ENCODE data around the gene SHROOM1. TPM values are rescaled to one million over a fixed set of nuclear protein-coding genes. Genes with fewer than 3 reads are reported as not detected.

Gene SHROOM1
- total RNA-seq (2022; extraction: Qiagen RNA extraction; ENCODE audit: low read depth), result 7.2 to 12.9 TPM (median 9.8 TPM) in 5 replicates

DNA sequence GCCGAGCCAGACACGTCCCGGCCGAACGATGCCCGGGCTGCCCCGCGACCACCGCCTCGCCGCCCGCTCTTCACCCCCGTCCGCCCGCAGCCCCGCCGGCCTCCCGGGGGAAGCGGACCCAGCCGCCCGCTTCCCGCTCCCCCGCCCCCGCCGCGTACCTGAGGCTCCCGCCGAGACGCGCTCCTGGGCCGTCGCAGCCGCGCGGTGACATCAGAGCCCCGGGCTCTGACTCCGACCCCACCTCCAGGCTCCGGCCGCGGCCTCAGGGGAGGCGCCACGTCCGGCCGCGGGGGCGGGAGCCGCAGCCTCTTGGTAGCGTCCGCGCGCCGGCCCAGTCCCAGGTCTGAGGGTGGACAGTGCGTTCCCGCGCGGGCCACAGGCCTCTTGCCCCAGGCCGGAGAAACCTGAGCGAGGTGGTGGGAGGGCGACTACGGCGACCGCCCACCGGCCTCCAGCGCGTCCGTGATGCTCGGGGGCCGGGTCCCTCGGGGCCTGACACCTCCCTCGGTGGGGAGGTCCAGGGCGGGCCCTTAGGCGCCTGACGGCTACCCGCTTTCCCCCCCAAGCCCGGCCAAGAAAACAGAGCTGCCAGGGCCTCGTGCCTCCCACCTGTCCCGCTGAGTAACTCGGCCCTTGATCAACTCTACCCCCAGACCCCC lies at the start of gene SHROOM1:
SHROOM1 (minus strand) TSS at position 212 of the 659 bp plus-strand sequence. CDS start 4,507 bp downstream, outside the sequence.

GRCh38 chr5:132873119-132873929 lies 42.9 kb upstream of the SHROOM1 start, which contains the start of gene LEAP2:
LEAP2 (plus strand) TSS chr5:132873668; CDS start chr5:132873695, 27 bp downstream.

DNA sequence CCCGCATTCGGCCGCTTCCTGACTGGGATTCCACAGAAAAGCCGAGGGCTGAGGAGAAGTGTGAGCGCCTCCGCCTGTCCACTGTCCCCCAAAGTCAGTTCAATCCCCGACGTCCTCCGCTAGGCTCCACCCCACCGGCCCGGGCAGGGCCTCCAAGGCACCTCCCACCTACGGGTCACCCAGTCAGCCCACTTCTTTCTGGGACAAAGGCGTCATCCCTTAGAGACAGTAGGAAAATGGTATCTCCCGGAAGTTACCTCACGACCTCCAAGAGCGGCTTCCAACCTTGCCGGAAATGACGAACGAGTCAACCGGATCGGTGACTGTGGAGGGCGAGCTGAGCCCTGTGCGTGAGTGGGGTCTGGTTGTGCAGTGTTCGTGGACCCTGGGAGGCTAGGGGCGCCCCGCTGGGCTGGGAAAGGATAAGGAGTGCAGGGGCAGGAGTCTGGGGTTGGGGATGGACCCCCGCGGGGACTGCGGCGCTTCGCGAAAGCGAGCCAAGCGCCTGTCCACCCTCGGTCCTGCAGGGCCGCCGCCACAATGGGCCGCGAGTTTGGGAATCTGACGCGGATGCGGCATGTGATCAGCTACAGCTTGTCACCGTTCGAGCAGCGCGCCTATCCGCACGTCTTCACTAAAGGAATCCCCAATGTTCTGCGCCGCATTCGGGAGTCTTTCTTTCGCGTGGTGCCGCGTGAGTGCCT lies 36.0 kb upstream of the SHROOM1 start, which contains the start of the genes GDF9 and UQCRQ:
GDF9 (minus strand) TSS at position 128 of the 704 bp plus-strand sequence. CDS start 1,936 bp downstream, outside the sequence.
UQCRQ (plus strand) TSS at position 301 of the 704 bp plus-strand sequence; CDS start at position 541, 240 bp downstream.

GRCh38 chr5:132812781-132813598 lies 17.5 kb downstream of the SHROOM1 start, which contains the start of gene SOWAHA:
SOWAHA (plus strand) TSS chr5:132813302; CDS start chr5:132813622, 320 bp downstream.

GRCh38 chr5:132777209-132778069 lies 53.0 kb downstream of the SHROOM1 start, which contains the start of gene SEPTIN8:
SEPTIN8 (minus strand) TSS chr5:132777239; CDS start chr5:132777137, 102 bp downstream.

Other genes with a start within 250 kb of the SHROOM1 start
- 0.13 TPM in 1 of 5 replicates, not detected in the others for gene IL13, start 172.5 kb downstream of the SHROOM1 start, total RNA-seq (2022; extraction: Qiagen RNA extraction; ENCODE audit: low read depth)
- gene IL4, start 156.7 kb downstream of the SHROOM1 start, total RNA-seq (2022; extraction: Qiagen RNA extraction; ENCODE audit: low read depth), result not detected in 5 replicates
- 8.1 to 16.4 TPM (median 9.7 TPM) in 5 replicates for gene KIF3A, start 93.1 kb downstream of the SHROOM1 start, total RNA-seq (2022; extraction: Qiagen RNA extraction; ENCODE audit: low read depth)
- 0.06 to 0.09 TPM in 2 of 5 replicates, not detected in the others for gene CCNI2, start 83.2 kb downstream of the SHROOM1 start, total RNA-seq (2022; extraction: Qiagen RNA extraction; ENCODE audit: low read depth)
- gene SEPTIN8, start 53.4 kb downstream of the SHROOM1 start, total RNA-seq (2022; extraction: Qiagen RNA extraction; ENCODE audit: low read depth), result 16.5 to 23.3 TPM (median 20.8 TPM) in 5 replicates
- 0.06 to 0.12 TPM (median 0.11 TPM) in 5 replicates for gene SOWAHA, start 17.3 kb downstream of the SHROOM1 start, total RNA-seq (2022; extraction: Qiagen RNA extraction; ENCODE audit: low read depth)
- 0.17 to 0.28 TPM (median 0.23 TPM) in 3 of 5 replicates, not detected in the others for gene GDF9, start 35.8 kb upstream of the SHROOM1 start, total RNA-seq (2022; extraction: Qiagen RNA extraction; ENCODE audit: low read depth)
- gene UQCRQ, start 36.0 kb upstream of the SHROOM1 start, total RNA-seq (2022; extraction: Qiagen RNA extraction; ENCODE audit: low read depth), result 410 to 521 TPM (median 479 TPM) in 5 replicates
- gene LEAP2, start 43.0 kb upstream of the SHROOM1 start, total RNA-seq (2022; extraction: Qiagen RNA extraction; ENCODE audit: low read depth), result 0.58 to 1.4 TPM (median 1.0 TPM) in 5 replicates
- gene AFF4, start 133.0 kb upstream of the SHROOM1 start, total RNA-seq (2022; extraction: Qiagen RNA extraction; ENCODE audit: low read depth), result 10.6 to 30.7 TPM (median 22.5 TPM) in 5 replicates
- 24.6 to 39.4 TPM (median 29.0 TPM) in 5 replicates for gene ZCCHC10, start 195.9 kb upstream of the SHROOM1 start, total RNA-seq (2022; extraction: Qiagen RNA extraction; ENCODE audit: low read depth)
- 172 to 250 TPM (median 179 TPM) in 5 replicates for gene HSPA4, start 221.4 kb upstream of the SHROOM1 start, total RNA-seq (2022; extraction: Qiagen RNA extraction; ENCODE audit: low read depth)

All from A549 treated with ZK216348 at 1 μM for 4 hours (cell line).